T-helper 1 cell (primary cell): ENCODE results near the gene KLF8.
"Not testable (repeated sequence)": the region's sequence is repeated elsewhere in the genome, so short reads cannot be mapped to it uniquely, and the experiment has no call there.

Experiments used
- DNase-seq, 5 donors: peaks; one replicate each; pipeline ENCODE4 v3.0.0-alpha.2; 2012 to 2020
- total RNA-seq, 4 donors: gene quantifications; one replicate each; lab custom pipeline; 2026; lab: John Stamatoyannopoulos, UW

The KLF8 gene
- 7.8 to 16.1 (median 12.1) reads per million in 4 donors for total RNA-seq

- DNase-seq: peak in 4 of 5 donors; percentile 15 to 57 (median 18)
These were observed at the start of gene KLF8 for GRCh38 chrX:56232221-56233082. Gene KLF8, plus strand, starts transcription at chrX:56232356. Its CDS starts 979 bp downstream, at chrX:56233335.

GRCh38 chrX:56206945-56207344 lies 25.2 kb upstream of the KLF8 start:
- DNase-seq: not testable (repeated sequence)

GRCh38 chrX:56211701-56212100 lies 20.5 kb upstream of the KLF8 start:
- no peak for DNase-seq

- DNase-seq: no peak
These were observed 15.8 kb upstream of the KLF8 start for GRCh38 chrX:56216332-56216731.

- peak in 1 of 5 donors; percentile 4 for DNase-seq
These were observed 12.5 kb upstream of the KLF8 start for GRCh38 chrX:56219700-56220099.

GRCh38 chrX:56221101-56221500 lies 11.1 kb upstream of the KLF8 start:
- DNase-seq: no peak

- DNase-seq: no peak
These were observed 9.6 kb upstream of the KLF8 start for GRCh38 chrX:56222473-56223000.

- DNase-seq: no peak
These were observed 5.2 kb upstream of the KLF8 start for GRCh38 chrX:56226980-56227379.

GRCh38 chrX:56228914-56229313 lies 3.2 kb upstream of the KLF8 start:
- DNase-seq: no peak

- DNase-seq: no peak
These were observed 542 bp upstream of the KLF8 start for GRCh38 chrX:56231537-56232090.

- no peak for DNase-seq
These were observed 944 bp downstream of the KLF8 start for GRCh38 chrX:56233100-56233499.

- peak in 1 of 5 donors; percentile 16 for DNase-seq
These were observed 1.5 kb downstream of the KLF8 start for GRCh38 chrX:56233682-56234081.

GRCh38 chrX:56248492-56248891 lies 16.3 kb downstream of the KLF8 start:
- peak; percentile 8 to 56 (median 30) for DNase-seq

- DNase-seq: no peak
These were observed 21.9 kb downstream of the KLF8 start for GRCh38 chrX:56253832-56254703.

GRCh38 chrX:56268888-56269287 lies 36.7 kb downstream of the KLF8 start:
- DNase-seq: peak in 1 of 5 donors; percentile 23

- DNase-seq: no peak
These were observed 46.5 kb downstream of the KLF8 start for GRCh38 chrX:56278692-56279091.

GRCh38 chrX:56279863-56280262 lies 47.7 kb downstream of the KLF8 start:
- DNase-seq: no peak

GRCh38 chrX:56281789-56282188 lies 49.6 kb downstream of the KLF8 start:
- DNase-seq: peak in 2 of 5 donors; percentile 8 to 44

- no peak for DNase-seq
These were observed 52.1 kb downstream of the KLF8 start for GRCh38 chrX:56284269-56284668.

GRCh38 chrX:56288608-56289007 lies 56.5 kb downstream of the KLF8 start:
- DNase-seq: no peak

GRCh38 chrX:56289449-56289848 lies 57.3 kb downstream of the KLF8 start:
- peak in 1 of 5 donors; percentile 14 for DNase-seq

- no peak for DNase-seq
These were observed 76.6 kb downstream of the KLF8 start for GRCh38 chrX:56308726-56309125.

- no peak for DNase-seq
These were observed 77.7 kb downstream of the KLF8 start for GRCh38 chrX:56309881-56310280.
